HG03575 (cell line): ENCODE results near the gene SF3B3.
"Not testable (repeated sequence)": the region's sequence is repeated elsewhere in the genome, so short reads cannot be mapped to it uniquely, and the experiment has no call there.

Experiments
- ATAC-seq: cut with Tn5 transposase; IDR thresholded peaks from one replicate; pipeline ENCODE4 v1.9.1; 2021; ENCODE audit not compliant: unreplicated experiment, insufficient number of reproducible peaks, low FRiP score; ENCODE audit errors: extremely low read depth

The SF3B3 gene

DNA sequence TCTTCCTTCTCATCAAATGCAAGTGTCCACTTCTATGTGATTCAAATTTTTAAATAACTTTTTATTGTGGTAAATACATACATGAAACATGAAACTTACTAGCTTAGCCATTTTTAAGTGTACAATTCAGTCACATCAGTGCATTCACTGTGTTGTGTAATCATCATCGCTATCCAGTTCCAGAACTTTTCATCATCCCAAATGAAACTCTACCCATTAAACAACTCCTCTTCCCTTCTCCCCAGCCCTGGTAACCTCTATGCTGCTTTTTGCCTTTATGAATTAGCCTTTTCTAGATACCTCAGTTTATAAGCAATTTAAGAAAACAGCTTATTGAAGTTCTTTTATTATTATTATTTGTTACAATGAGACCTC, 81.7 kb downstream of the SF3B3 start:
- no peak for ATAC-seq

DNA sequence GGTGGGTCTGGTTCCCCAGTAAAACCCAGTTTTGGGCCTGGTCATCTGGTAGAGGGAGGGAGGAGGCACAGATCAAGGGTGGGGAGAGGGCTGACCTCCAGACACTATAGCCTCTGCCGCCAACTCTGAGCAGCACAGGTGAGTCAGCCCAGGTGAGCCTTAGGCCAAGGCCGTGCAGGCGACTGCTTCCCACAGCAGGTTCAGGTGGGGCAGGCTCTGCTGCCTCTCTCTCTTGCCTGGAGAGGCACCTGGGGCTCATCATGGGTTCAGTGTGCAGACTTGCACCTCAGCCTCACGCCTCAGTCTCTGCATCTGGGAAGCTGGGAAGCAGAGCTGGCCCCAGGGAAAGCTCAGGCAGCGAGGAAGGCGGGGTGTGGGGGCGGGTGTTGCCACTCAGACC, 84.9 kb downstream of the SF3B3 start:
- ATAC-seq = no peak

DNA sequence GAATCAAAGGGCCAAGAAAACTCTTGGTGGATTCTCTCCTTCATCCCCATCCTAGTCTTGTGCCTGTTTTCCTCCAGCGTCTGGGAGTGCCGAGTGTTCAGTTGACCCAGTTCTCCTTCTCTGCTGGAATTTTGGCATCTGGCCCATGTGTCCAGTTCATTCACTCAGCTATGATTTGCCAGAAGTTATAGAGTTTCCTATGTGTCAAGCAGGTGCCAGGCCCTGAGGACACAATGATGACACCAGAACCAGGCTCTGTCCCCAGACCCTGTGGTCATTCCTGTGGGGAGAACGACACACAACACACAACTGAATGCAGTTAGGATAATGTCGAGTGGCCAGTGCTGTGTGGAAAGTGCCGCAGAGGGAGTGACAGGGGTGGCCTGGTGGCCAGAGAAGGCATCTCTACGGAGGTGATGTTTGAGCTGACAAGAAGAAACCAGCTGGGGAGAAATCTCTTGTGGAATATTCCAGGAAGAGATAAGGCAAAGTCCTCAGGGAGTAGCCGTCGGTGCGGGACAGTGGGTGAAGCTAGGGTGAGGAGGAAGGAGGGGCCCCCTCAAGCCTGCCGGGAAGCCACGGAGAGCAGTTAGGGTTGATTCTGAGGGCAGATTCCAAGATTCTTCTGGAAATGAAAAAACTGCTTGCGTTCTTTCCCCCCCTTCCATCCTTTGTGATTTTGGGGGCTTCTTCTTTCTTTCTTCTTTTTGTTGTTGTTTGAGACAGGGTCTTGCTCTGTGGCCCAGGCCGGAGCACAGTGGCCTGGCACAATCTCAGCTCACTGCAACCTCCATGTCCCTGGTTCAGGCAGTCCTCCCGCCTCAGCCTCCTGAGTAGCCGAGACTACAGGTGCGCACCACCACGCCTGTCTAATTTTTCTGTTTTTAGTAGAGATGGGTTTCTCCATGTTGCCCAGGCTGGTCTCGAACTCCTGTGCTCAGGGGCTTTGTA, 86.9 kb downstream of the SF3B3 start:
- ATAC-seq = no peak

DNA sequence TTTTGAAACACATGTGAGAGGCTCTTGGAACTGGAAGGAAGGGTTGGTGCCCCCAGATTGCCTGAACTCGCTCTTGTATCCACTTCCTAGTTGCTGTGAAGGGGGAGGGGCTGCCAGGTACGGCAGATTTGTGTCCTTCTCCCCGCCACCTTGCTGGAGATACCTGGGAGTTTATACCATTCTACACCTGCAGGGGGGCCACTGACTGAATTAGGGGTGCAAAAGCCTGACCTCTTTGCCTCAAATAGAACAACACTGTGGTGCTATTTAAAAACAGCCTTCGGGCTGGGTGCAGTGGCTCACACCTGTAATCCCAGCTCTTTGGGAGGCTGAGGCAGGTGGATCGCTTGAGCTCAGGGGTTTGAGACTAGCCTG, 87.6 kb downstream of the SF3B3 start:
- no peak for ATAC-seq

DNA sequence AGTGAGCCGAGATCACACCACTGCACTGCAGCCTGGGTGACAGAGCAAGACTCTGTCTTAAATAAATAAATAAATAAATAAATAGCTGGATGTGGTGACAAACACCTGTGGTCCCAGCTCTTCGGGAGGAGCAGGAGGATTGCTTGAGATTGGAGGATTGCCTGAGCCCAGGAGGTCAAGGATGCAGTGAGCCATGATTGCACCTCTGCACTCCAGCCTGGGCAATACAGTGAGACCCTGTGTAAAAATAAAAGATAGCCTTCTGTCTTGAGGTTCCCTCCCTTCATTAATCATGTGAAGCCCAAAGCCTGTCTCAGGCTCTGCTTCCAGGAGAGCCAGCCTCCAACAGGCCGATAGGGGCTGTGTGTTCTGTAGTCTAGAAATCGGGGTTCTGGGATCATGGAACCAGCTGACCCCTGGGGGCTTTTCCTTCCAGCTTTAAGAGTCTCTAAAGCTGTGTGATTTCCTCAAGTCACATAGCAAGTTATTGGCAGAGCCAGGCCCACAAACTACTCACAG, 88.2 kb downstream of the SF3B3 start:
- ATAC-seq = no peak

DNA sequence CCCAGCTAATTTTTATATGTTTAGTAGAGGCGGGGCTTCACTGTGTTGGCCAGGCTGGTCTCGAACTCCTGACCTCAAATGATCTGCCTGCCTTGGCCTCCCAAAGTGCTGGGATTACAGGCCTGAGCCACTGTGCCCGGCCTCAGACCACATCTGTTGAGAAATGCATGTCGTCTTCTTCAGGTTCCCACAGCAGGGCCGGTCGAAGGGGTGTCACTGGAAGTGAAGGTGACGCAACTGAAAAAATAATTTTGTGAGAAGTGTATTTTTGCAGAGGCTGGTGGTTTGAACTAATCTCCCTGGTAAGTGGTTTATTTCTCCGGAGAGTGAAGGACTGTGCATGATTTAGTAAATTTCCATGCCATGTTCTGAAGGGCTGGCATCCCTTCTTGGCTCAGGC, 89.3 kb downstream of the SF3B3 start:
- no peak for ATAC-seq

DNA sequence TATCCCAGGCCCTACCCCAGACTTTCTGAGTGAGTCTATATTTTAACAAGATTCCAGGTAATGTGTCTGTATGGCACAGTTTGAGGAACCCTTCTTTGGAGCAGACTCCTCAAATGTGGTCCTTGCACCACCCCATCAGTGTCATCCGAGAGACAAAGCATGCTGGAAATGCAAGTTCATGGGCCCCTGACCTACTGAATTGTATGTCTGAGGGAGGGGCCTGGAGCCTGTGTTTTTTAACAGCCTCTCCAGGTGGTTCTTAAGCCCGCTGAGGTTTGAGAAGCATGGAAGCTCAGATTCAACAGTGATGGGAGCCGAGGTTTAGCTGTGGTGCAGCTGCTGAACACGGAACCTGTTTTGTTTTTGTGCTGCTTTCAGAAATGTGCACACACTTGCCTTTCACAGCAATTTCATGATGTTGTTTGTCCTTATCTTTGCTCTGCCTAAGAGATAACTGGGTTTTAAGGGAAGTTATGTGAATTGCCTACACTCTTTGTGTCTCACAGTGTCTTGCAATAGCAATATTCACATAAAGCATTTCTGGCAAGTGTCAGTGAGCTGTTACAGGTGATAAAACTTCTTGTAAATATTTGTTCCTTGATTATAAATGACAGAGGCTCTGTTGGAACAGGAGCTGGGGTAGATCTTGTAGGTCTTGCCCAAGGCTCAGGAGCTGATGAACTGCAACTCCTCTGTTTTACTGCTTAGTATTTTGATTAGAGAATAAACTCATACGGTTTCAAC, 90.8 kb downstream of the SF3B3 start:
- ATAC-seq = no peak

DNA sequence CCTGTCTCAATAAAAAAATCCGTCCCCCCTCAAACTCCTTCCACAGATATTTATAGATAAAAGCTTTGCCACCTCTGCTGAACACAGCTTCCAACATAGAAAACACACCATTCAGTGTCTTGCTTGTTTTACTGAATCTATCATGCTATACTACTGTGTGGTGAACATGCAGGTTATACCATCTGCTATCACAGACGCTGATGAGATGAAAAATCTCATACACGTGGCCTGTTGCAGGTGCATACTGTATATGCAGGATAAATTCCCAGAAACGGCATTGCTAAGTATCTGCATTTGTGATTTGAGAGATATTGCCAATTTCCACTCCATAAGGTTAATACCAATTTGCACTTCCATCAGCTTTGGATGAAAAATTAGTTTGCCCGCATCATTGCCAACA, 92.3 kb downstream of the SF3B3 start:
- ATAC-seq = no peak

DNA sequence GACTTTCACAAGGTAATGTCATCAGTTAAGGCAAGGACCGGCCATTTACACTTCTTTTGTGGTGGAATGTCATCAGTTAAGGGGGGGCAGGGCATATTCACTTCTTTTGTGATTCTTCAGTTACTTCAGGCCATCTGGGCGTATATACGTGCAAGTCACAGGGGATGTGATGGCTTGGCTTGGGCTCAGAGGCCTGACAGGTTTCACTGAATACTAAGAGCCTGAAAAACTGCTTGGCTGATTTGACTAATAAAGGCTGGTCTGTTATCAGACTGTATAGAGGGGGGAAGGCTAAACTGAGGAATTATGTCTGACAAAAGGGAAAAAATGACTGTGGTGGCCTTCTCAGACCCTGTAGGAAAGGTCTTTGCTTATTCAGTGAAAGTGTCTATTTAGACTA, 98.2 kb downstream of the SF3B3 start:
- ATAC-seq = not testable (repeated sequence)
